Transverse colon (tissue), 4 donors: ENCODE measurements around the gene PRKAG3. TPM values are rescaled to one million over a fixed set of nuclear protein-coding genes. Genes with fewer than 3 reads are reported as not detected.

ENCODE experiments used
- DNase-seq: peaks from one replicate; pipeline ENCODE4 v3.0.0-alpha.2; 2019
- H3K27ac ChIP-seq, 4 donors: fragments of 200-600 bp; sonication (generic); 2 replicates each; pipeline ENCODE4 v1.5.1; 2016 to 2018; ENCODE audit warnings: inconsistent platforms in 4 of 4
- H3K27me3 ChIP-seq: fragments of 200-600 bp; sonication (generic); 2 replicates; pipeline ENCODE4 v1.5.1; 2017; ENCODE audit warnings: inconsistent platforms
- H3K36me3 ChIP-seq, 4 donors: fragments of 200-600 bp; sonication (generic); 2 replicates each; pipeline ENCODE4 v1.5.1; 2017 to 2019; ENCODE audit warnings: inconsistent platforms in 4 of 4
- H3K4me1 ChIP-seq, 4 donors: fragments of 200-600 bp; sonication (generic); 2 replicates each; pipeline ENCODE4 v1.5.1; 2017 to 2020; ENCODE audit warnings: inconsistent platforms in 4 of 4
- H3K4me3 ChIP-seq, 4 donors: fragments of 200-600 bp; sonication (generic); 1 replicate in 1 of 4; 2 replicates in 3 of 4; pipeline versions ENCODE4 v1.5.1 to v1.6.1; 2017 to 2019; ENCODE audit warnings: inconsistent platforms in 4 of 4
- H3K9me3 ChIP-seq, 2 donors: fragments of 200-600 bp; sonication (generic); 2 replicates each; pipeline ENCODE4 v1.5.1; 2017 to 2019; ENCODE audit warnings: inconsistent platforms in 2 of 2
- CTCF ChIP-seq, 5 experiments: fragments of 200-600 bp in 3 of 5; fragments of 450-650 bp in 2 of 5; sonication (generic) in 3 of 5; IDR thresholded peaks; 1 replicate in 2 of 5; 2 replicates in 3 of 5; pipeline ENCODE4 v1.5.1; 2016 to 2017; ENCODE audit warnings: antibody characterized with exemption in 5 of 5, inconsistent platforms in 3 of 5, mild to moderate bottlenecking in 2 of 5, moderate library complexity in 1 of 5
- EP300 ChIP-seq: sonication (generic); formaldehyde crosslinking; IDR thresholded peaks from one replicate; pipeline ENCODE4 v1.6.1; 2017; ENCODE audit warnings: antibody characterized with exemption, low read depth
- POLR2A ChIP-seq: fragments of 450-650 bp; IDR thresholded peaks from one replicate; pipeline ENCODE4 v1.6.1; 2016; ENCODE audit warnings: antibody characterized with exemption, mild to moderate bottlenecking, moderate library complexity
- POLR2AphosphoS5 ChIP-seq, 3 donors: sonication (generic); formaldehyde crosslinking; IDR thresholded peaks; one replicate each; pipeline ENCODE4 v1.6.1; 2016; ENCODE audit warnings: antibody characterized with exemption in 3 of 3
- WGBS, 2 donors: methylation state at CpG; one replicate each; pipeline ENCODE4 v1.1.5; 2018; ENCODE audit warnings: low coverage in 1 of 2; 5-methylcytosine and 5-hydroxymethylcytosine counted together
- in situ Hi-C, 4 donors: fragments of 200-750 bp; cut with MboI; loops; one replicate each; pipeline versions ENCODE4 v1.15.0 to v1.15.1; 2017; ENCODE audit warnings: low sequenced_read_pairs in 3 of 4, low pct_ligation_motif_present in 1 of 4, low pct_unique_long_range_greater_than_20kb in 1 of 4
- intact Hi-C: fragments of 100-400 bp; cut with DNase I; formaldehyde crosslinking; loops from one replicate; pipeline ENCODE4 v1.15.1; 2023; ENCODE audit warnings: low total_unique reads
- total RNA-seq, 4 donors: library from RNA; depleted of rRNA; stranded (reverse); fragments of >200 nt; gene quantifications; one replicate each; pipeline ENCODE4 v1.1.0, GENCODE V29; 2016

The PRKAG3 gene
- total RNA-seq, 4 donors from 2014 or later = not detected

- in situ Hi-C loops = no loop called here
- H3K36me3 ChIP-seq = no peaks in the 10 kb centered on the region
- TF ChIP-seq EP300 (no peak), POLR2A (no peak), POLR2AphosphoS5 (IDR thresholded peaks at IDR 0.05) (no peak), CTCF (IDR thresholded peaks at IDR 0.05) (no peak)
- DNase-seq = peak; percentile 34
- peaks cover 6 to 20% (median 12%) of the 10 kb centered on the region in 4 donors for H3K4me1 ChIP-seq
- no peaks in the 10 kb centered on the region for H3K9me3 ChIP-seq
- peak overlapping the region in 1 of 4 donors; percentile 6 for H3K27ac ChIP-seq
- intact Hi-C loops = no loop called here
- 2% methylated on average over 21 of the region's 21 CpGs; no CpG with 5 or more reads in 1 of the 2 donors for WGBS, 2 donors
- H3K4me3 ChIP-seq = peak overlapping the region in 1 of 4 donors; percentile 8
- peaks cover 98% of the 10 kb centered on the region for H3K27me3 ChIP-seq
Measured at GRCh38 chr2:218860950-218861381, 29.4 kb upstream of the PRKAG3 start.

- H3K27ac ChIP-seq = peak overlapping the region in 2 of 4 donors; percentile 6 to 11
- no peaks in the 10 kb centered on the region for H3K9me3 ChIP-seq
- peaks cover 98% of the 10 kb centered on the region for H3K27me3 ChIP-seq
- H3K4me3 ChIP-seq = peak overlapping the region in 3 of 4 donors; percentile 21 to 48 (median 30)
- H3K4me1 ChIP-seq = peaks cover 6 to 20% (median 12%) of the 10 kb centered on the region in 4 donors
- TF ChIP-seq CTCF (IDR thresholded peaks at IDR 0.05) (no peak), POLR2AphosphoS5 (IDR thresholded peaks at IDR 0.05) (no peak), POLR2A (no peak), EP300 (no peak)
- in situ Hi-C loops = no loop called here
- H3K36me3 ChIP-seq = no peaks in the 10 kb centered on the region
- no peak for DNase-seq
- 5 to 18% methylated on average over 2 to 45 of the region's 47 CpGs for WGBS, 2 donors
- intact Hi-C loops = no loop called here
Measured at GRCh38 chr2:218859988-218860831, 28.6 kb upstream of the PRKAG3 start.

- intact Hi-C loops (no loop called here), in situ Hi-C loops (no loop called here)
- H3K4me3 ChIP-seq = peak within 1 kb of the TSS in 3 of 4 donors; percentile 21 to 48 (median 30)
- TF ChIP-seq CTCF (IDR thresholded peaks at IDR 0.05) (no peak), POLR2AphosphoS5 (IDR thresholded peaks at IDR 0.05) (no peak), POLR2A (no peak), EP300 (no peak)
- H3K36me3 ChIP-seq = no peaks in the 10 kb centered on the region
- peaks cover 6 to 20% (median 12%) of the 10 kb centered on the region in 4 donors for H3K4me1 ChIP-seq
- H3K9me3 ChIP-seq = no peaks in the 10 kb centered on the region
- DNase-seq = no peak
- peak within 1 kb of the TSS in 2 of 4 donors; percentile 6 to 11 for H3K27ac ChIP-seq
- 1% methylated on average over 29 of the region's 64 CpGs; no CpG with 5 or more reads in 1 of the 2 donors for WGBS, 2 donors
- H3K27me3 ChIP-seq = peaks cover 98% of the 10 kb centered on the region
Measured at GRCh38 chr2:218859556-218859987, 28.0 kb upstream of the PRKAG3 start, which contains the start of gene WNT6. Gene WNT6 (plus strand): TSS chr2:218859805. CDS start chr2:218860038, 233 bp downstream.
